Amniotic epithelial cell (primary cell): ENCODE data around the gene SETD1B.
A peak's percentile ranks its signal among the peaks of the same experiment; 100 is the strongest.
"Not testable (repeated sequence)": the region's sequence is repeated elsewhere in the genome, so short reads cannot be mapped to it uniquely, and the experiment has no call there.

Experiments
- DNase-seq: peaks from one replicate; pipeline ENCODE4 v3.0.0-alpha.2; 2010; ENCODE audit warnings: low read depth

Gene SETD1B

DNA sequence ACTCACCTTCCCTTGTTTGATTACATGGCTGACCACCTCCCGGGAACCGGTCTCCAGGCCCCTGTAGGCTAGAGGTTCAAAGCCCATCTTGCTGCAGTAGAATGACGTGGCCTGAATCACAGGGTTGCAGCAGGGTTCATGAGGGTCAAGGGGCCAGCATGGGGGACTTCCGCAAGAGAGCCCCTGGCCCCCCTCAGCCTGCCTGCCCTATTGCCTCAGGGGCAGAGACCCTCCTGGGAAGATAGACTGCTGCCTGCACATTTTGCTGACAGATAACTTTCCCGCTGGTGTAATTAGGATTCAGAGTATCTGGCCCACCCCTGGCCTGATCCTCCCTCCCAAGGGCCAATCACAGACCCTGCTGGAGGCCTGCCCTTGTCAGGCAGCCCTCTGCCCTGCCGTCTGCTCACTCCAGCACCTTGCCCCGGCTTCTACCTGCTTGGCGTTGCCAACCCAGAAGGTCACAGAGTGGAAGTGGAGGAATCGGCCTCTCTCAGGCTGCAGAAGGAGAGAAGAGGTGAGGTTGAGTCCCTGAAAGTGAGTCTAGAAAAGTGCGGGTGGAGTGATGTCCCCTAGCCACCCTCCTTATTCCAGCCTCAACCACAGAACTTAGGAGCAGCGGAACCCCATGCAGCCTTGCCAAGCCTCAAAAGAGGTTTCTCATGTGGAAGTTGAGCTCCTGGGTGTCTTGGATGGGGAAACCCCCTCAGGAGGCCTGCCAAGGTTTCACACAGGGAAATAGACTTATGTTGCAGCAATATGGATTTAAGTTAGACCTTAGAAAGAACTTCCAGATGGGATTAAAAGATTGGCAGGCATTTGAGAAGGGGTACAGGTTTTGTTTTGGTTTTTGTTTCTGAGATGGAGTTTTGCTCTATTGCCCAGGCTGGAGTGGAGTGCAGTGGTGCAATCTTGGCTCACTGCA is 53.8 kb downstream of the SETD1B start:
- DNase-seq, result peak; percentile 24

DNA sequence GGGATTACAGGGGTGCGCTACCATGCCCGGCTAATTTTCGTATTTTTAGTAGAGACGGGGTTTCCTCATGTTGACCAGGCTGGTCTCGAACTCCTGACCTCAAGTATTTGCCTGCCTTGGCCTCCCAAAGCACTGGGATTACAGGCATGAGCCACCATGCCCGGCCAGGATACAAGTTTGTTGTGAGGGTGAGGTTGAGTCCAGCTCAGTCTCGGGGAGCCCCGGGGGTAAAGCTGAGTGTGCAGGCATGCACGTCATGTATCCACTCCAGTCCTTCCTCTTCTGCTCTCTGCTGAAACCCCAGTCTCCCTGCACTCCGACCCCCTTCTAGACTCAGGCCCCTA is 54.5 kb downstream of the SETD1B start:
- no peak for DNase-seq

DNA sequence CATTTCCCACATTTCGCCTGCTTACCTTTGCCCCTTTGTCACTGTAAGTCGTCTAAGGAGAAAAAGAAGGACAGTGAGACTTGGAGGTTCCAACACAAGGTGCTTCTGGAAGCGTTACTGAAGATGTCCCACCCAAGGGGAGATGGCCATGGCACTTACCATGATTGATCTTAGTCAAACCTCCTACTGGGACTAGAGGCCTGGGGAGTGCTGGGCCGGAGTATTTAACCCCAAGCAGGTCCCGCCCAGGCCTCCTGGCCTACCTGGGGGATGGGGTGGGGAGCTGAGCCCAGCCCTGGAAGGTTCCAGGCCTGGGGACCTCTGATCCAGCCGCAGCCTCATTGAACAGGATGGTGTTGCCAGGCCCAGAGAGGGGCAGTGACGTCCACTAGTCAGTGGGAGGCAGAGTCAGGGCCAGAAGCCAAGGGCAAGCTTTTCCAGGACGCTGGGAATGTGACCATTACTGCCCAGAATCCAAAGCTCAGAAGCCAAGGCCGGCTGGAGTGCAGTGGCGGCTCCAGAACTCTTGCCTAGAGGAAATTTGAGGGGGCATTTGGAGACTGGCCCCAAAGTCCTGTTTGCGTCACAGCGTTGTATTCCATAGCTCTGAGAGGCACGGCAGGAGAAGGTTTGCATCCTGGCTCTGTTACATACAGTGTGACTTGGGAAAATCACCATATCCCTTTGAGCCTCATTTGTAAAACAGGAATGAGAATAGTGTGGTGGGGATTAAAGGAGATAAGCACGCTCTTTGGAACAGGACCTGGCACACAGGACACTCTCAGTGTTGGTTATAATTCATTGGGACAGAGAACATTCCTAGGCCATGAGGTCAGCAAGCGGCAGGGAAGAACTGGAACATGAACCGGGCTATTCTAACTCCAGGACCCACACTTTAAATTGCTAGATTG is 55.1 kb downstream of the SETD1B start, which contains the start of gene HPD:
Gene HPD, minus strand, starts transcription at position 198 of the 911 bp plus-strand sequence. Its CDS starts 36 bp downstream, at position 162.
- peak; percentile 87 for DNase-seq

DNA sequence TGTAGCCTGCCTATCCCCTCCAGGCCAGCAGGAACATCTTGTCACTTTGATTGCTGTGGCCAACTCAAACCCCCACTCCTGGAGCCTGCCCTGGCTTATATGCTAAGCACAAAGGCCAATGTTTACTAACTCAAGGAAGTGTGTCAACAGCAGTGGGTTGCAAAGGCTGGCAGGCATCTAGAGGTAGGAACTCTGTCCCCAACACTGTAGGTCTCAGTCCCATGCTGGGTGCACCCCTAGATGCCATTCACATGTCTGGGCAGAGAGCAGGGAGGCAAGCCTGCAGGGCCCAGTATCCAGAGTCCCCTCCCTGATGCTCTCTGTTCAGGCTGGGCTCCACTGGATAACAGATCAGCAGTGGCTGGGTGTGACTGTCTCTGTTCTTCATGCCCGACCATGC is 56.4 kb downstream of the SETD1B start:
- DNase-seq, result no peak

DNA sequence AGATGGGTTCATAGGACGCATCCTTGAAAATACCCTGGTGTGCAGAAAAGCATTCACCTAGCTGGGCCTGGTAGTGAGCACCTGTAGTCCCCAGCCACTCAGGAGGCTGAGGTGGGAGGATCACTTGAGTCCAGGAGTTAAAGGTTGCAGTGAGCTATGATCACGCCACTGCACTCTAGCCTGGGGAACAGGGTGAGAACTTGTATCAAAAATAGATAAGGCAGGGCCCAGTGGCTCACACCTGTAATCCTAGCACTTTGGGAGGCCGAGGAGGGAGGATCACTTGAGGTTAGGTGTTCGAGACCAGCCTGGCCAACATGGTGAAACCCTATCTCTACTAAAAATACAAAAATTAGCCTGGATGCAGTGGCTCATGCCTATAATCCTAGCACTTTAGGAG is 56.9 kb downstream of the SETD1B start:
- not testable (repeated sequence) for DNase-seq

DNA sequence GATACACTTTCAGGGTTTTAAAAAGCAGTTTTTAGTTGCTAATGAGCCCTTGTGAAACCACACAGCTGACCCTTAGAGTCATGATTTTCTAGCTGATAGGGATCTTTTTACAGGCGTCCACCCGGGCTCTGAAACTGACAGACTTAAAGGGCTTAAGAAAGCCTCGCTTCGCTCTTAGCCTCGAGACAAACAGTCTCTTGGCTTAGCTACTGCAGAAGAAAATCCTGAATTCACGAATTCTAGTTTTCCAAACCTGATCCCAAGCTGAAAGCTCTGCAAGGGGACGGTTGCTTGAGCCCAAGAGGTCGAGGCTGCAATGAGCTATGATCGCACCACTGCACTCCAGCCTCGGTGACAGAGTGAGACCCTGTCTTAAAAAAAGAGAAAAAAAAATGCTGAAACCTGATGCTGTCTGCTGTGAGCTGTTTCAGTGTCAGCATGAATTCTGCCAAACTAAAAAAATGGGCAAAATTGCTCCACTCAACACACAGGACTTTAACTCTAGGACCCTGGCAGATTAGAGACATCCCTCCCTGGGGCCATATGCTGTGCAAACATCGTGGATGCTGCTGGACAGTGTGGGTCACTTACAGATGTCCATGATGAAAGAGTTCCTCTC is 57.9 kb downstream of the SETD1B start:
- peak; percentile 60 for DNase-seq

DNA sequence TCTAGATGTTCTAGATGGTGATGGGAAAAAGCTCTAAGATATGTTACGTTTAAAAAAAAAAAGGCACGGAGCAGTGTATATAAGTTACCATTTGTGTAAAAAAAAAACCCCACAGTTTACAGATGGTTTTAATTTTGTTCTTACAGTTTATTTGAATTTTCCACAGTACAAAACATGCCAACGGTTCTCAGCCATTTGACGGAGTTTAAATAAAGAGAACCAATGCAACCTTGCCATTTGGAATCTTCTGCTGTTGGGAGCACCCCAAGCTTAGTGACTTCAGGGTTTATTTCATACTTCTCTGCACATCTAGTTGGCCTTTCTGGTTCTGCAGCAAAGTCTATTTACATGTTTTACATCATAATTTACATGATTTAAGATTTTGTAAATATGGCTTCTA is 62.5 kb downstream of the SETD1B start:
- DNase-seq, result no peak

DNA sequence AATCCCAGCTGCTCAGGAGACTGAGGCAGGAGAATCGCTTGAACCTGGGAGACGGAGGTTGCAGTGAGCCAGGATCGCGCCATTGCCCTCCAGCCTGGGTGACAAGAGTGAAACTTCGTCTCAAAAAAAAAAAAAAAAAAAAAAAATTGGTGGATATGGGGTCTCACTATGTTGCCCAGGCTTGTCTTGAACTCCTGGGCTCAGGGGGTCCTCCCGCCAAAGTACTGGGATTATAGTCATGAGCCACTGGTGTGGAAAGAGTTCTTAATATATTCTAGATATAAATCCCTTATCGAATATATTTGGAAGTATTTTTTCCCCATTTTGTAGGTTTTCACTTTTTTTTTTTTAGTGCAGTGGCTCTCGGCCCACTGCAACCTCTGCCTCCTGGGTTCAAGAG is 65.4 kb downstream of the SETD1B start:
- not testable (repeated sequence) for DNase-seq

DNA sequence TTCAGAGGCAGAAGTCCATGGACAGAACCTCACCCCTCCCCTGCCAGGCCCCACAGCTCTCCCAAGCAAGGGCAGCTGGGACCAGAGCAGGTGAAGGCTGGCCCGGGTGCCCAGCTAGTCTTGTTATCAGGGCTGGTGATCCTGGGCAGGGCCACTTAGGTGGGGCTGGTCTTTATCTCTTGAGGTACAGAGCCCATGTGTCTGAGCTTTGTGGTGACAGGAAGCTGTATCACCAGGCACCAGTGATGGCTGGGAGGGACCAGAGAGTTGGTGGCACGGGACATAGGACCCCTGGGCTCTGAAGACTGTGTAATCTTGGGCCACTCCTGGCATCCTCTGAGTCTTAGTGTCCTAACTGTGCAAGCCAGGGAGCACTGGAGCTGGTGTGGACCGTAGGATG is 67.7 kb downstream of the SETD1B start:
- DNase-seq, result no peak

DNA sequence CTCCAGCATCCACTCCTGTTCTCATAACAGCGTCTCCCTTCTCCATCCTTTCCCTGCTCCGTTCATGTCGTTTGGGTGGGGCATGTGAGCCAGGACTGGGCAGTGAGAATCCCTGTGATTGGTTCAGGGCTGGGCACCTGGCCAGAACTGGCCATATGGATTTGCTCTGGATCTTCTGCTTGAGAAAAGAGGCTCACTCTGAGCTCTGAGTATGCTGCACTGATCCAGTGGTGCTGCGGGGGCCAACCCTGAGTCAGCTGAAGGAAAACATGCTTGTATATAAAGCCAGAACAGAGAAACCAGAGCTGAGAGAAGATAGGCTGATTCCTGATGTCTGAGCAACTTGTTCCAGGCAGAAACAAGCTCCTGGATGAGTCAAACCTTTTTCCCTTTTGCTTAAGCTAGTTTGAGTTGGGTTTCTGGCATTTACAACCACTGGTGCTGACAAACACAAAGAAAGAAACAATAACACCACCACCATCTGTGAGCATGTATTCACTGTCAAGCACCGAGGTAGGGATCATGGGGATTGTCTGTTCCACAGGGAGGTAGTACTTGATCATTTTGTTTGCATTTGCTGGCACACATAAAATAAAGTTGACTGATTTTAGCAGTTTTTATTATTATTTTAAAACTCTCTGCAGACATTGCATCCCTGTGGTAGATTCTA is 68.9 kb downstream of the SETD1B start:
- DNase-seq, result peak; percentile 99

DNA sequence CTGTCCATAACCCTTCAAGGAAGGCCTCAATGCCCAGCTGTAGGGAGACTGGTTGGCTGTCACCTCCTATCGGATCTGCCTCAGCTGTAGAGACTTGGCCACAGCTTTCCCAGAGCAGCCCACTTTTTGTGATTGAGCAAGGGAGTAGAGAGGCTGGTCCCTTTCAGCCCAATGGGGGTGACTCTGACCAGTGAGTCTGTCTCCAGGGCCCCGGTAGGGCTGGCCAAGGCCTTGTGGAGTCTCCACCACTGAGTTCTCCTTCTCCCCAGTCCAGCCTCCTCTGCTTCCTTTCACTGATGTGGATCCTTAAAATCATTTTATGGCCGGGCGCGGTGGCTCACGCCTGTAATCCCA is 69.4 kb downstream of the SETD1B start:
- DNase-seq, result peak; percentile 51

DNA sequence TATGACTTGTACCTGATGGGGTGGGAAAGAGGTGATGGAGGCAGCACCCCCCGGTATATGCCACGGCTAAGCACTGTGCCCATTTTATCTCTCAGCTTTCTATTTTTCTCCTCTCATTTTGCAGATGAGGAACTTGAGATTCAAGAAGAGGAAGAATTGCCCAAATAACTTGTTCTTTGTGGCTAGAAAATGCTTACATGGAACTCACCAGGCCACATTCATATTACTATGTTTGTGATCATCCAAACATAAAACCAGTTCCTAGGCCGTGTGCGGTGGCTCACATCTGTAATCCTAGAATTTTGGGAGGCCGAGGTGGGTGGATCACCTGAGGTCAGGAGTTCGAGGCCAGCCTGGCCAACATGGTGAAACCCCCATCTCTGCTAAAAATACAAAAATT is 70.3 kb downstream of the SETD1B start:
- DNase-seq, result no peak

DNA sequence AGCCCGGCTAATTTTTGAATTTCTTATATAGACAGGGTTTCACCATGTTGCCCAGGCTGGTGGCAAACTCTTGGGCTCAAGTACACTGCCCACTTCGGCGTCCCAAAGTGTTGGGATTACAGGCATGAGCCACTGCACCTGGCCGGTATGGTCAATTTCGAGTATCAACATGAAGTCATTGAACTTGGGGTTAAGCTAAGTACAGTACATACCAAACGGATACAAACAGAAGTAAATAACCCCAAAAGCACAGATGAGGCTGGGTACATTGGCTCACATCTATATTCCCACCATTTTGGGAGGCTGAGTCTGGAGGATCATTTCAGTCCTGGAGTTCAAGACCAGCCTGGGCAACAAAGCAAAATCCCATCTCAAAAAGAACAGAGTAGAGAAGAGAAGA is 71.8 kb downstream of the SETD1B start:
- DNase-seq, result no peak

DNA sequence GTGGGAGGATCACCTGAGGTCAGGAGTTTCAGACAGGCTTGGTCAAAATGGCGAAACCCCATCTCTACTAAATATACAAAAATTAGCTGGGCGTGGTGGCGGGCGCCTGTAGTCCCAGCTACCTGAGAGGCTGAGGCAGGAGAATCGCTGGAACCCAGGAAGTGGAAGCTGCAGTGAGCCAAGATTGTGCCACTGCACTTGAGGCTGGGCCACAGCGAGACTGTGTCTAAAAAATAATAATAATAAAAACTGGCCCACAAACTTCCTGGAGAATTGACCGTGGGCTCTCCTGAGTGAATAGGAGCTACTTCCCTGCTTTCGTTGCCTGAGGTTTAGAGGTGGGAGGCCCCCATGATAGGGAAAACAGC is 72.3 kb downstream of the SETD1B start:
- DNase-seq, result not testable (repeated sequence)
